Erythroblast (primary cell): ENCODE results near the gene RIT2.

Experiments used
- GATA1 ChIP-seq: IDR thresholded peaks from 2 replicates; pipeline ENCODE4 v1.6.1; 2011; ENCODE audit warnings: low read depth, mild to moderate bottlenecking, control low read depth, low read length, moderate library complexity
- POLR2A ChIP-seq: IDR thresholded peaks from 2 replicates; pipeline ENCODE4 v1.6.1; 2011; ENCODE audit warnings: mild to moderate bottlenecking, low read length

DNA sequence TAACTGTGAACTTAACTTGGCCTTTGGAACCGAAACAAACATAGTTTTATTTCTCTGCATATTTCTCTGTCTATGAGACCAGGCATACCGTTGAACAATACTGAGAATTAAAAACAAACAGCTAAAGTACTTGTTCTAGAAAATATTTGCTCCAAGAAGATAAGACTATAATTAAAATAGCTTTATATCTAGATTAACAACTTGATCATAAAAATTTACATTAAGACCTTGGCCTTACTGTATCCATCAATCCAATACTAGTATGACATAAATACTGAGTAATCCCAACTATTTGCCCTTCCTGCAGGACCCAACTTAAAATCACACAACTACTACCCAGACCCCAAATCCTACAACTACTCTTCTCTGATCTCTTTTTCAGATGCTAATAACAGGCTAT, 260.9 kb downstream of the RIT2 start:
- TF ChIP-seq POLR2A (no peak), GATA1 (no peak)
